Stimulated activated CD8-positive, alpha-beta memory T cell treated with anti-CD3 and anti-CD28 coated beads, Interleukin-7, amount 100 ng/mL, for 1 hour (primary cell): ENCODE measurements around the gene EPHB1.

Experiments used
- DNase-seq, 2 donors: peaks; one replicate each; pipeline ENCODE4 v3.0.0-alpha.2; 2020; ENCODE audit warnings: low read depth in 2 of 2

The EPHB1 gene

GRCh38 chr3:135258916-135259315 is 463.9 kb downstream of the EPHB1 start:
- DNase-seq, result no peak

- no peak for DNase-seq
Observed at GRCh38 chr3:135260025-135260424, 465.0 kb downstream of the EPHB1 start.

GRCh38 chr3:135261214-135261775 is 466.2 kb downstream of the EPHB1 start:
- no peak for DNase-seq

GRCh38 chr3:135261916-135262315 is 466.9 kb downstream of the EPHB1 start:
- no peak for DNase-seq

- no peak for DNase-seq
Observed at GRCh38 chr3:135262441-135262840, 467.4 kb downstream of the EPHB1 start.

- DNase-seq, result no peak
Observed at GRCh38 chr3:135263331-135263730, 468.3 kb downstream of the EPHB1 start.

GRCh38 chr3:135267487-135267886 is 472.4 kb downstream of the EPHB1 start:
- no peak for DNase-seq

GRCh38 chr3:135268941-135269532 is 474.0 kb downstream of the EPHB1 start:
- DNase-seq, result no peak

GRCh38 chr3:135271177-135272025 is 476.3 kb downstream of the EPHB1 start:
- no peak for DNase-seq

GRCh38 chr3:135272026-135272669 is 477.1 kb downstream of the EPHB1 start:
- DNase-seq, result no peak

GRCh38 chr3:135292162-135292561 is 497.1 kb downstream of the EPHB1 start:
- no peak for DNase-seq

- no peak for DNase-seq
Observed at GRCh38 chr3:135301670-135302069, 506.6 kb downstream of the EPHB1 start.

GRCh38 chr3:135304378-135304777 is 509.3 kb downstream of the EPHB1 start:
- DNase-seq, result no peak
